T-helper 1 cell treated with Interleukin-12 subunit alpha and Interleukin-12 subunit beta and Interleukin-4 antibody, amounts not matched to agents 30 ng/mL and 1 ng/mL, for 36 hours (primary cell): ENCODE data around the gene ADAMTSL3. TPM values are rescaled to one million over a fixed set of nuclear protein-coding genes. Genes with fewer than 3 reads are reported as not detected.

Source experiments
- intact Hi-C: fragments of 100-400 bp; cut with micrococcal nuclease; formaldehyde crosslinking; loops from one replicate; pipeline ENCODE4 v1.15.1; 2024
- total RNA-seq: library from RNA; stranded (reverse); gene quantifications from 2 replicates; pipeline ENCODE4 v1.2.3, GENCODE V29; 2022

ADAMTSL3 gene
- total RNA-seq, 1 donor from 2014 or later = not detected

DNA sequence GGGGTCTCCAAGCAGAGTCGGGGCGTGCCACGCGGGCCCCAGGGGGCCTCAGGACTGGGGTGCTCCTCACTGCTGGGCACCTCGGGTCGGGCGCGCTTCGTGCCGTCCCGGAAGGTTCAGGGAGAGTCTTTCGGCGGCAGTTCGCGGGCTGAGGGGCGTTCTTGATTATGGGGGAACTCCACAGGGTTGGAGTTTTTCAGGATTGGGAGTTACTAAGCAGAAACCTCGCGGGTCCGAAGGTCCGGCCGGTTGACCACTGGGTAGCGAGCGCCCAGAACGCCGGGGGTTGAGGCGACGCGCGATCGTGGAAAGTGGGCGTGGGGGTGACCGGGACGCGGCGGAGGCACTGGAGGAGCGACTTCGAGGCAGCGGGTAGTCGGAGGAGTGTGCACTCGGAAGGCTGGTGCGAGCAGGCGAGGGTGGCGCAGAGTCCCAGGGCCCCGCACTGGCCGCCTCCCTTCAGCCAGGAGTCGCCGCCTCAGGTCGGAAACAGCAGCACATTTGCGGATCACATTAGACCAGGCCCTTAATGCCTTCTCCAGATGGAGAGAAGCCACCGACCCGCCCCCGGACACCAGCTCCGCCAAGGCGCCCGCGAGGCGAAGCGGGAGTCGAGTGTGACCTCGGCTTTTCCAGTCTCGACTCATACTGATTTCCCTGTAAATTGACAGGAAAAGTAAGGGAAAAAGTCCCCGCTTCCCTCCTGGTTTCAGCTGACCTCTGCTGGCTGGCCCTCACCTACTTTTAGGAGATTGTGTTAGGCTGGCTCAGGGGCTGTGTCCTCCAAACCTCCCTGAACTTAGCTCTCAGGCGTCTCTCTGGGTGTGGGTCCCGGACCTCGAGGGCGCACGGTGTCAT is 685 bp downstream of the ADAMTSL3 start:
- intact Hi-C loops = no loop called here

DNA sequence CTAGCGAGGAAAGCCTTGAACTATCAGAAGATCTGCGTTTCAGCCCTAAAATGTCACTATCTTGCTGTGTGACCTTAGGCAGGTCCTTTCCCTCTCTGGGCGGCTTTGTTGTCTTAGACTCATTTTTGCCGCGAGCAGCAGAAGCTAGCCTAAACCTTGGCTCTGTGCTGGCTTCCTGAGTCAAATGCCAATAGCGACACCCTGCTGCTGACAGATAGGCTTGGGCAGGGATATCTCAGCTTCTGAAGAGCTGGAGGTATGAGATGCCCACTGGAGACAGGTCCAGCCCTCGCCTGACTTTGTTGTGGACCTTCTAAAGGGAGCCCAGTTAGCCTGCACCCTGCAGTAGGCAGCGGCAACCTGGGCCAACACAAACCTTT is 1.3 kb downstream of the ADAMTSL3 start:
- intact Hi-C loops = no loop called here

GRCh38 chr15:83656192-83656591 is 2.3 kb downstream of the ADAMTSL3 start:
- intact Hi-C loops = no loop called here

GRCh38 chr15:83656943-83657528 is 3.1 kb downstream of the ADAMTSL3 start:
- intact Hi-C loops = no loop called here

DNA sequence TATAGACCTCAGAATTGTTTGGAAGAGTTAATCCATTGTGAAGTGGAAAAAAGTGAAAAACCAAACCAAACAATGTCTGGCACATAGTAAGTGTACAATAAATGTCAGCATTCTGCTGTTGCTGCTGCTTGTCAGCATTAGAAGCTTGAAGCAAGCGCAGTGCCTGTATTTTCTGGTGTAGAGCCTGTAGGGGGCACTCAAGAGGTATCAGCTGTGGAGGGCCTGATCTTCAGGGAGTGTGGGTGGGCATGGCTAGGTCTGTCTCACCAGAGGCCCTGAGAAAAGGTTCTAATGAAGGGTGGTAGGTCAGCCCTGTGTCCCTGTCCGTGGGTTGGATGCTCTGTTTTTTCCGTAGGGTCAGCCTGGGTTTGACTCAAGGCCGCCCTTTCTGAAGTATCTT is 3.6 kb downstream of the ADAMTSL3 start:
- intact Hi-C loops = no loop called here

DNA sequence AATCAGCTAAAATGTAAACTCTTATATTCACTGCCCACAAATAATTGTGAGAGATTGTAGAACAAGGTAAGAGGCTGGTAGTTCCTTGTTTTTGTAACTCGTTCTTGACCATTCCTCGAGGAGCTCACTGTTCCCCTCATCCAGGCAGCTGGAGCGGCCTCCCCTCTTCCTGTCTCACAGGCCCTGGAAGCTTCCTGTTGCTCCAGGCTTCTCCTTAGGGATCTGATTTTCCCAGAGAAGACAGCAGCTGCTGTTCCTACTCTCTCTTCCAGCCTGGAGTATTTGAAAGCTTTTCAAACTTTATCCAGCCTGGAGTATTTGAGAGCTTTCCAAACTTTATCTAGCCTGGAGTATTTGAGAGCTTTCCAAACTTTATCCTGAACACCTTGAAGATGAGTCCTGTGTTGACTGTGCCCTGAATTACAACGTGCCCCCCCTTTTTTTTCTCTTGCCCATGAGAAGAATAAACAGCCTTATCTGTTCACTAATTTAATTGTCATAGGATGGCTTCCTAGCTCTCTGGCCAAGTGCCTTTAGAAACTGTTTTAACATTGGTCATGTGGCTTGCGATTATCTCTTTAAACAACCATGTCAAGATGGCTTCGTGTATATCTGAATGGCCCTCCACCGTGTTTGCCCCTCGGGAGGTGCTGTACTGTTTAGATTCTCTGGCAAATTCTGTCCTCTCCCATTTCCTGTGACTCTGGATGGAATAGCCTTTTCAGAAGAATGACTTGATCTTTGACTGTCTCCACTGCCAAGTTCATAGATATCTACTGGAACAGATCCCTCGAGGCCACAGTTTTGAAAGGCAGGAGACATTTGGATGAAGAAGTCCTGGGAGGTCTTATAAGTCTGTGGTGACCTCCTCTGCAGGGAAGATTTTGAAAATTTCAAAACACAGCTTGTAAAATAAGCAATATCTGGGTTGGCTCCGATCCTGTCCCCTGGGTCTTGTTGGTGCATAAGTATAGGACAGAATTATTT is 4.8 kb downstream of the ADAMTSL3 start:
- intact Hi-C loops = no loop called here

DNA sequence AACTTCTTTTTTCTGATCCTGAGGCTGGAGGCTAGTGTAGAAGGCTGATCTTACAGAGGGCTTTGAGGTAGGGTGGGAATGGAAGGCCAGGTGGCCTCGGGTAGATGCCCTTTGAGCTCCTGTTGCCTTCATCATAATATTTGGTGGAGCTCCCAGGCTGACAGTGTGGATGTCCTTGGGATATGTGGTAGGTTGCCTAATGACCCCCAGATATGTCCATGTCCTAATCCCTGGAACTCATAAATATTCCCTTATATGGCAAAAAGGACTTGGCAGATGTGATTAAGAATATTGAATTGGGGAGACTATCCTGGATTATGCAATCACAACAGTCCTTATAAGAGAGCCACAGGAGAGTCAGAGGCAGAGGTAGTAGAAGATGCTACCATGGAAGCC is 5.5 kb downstream of the ADAMTSL3 start:
- intact Hi-C loops = no loop called here

- intact Hi-C loops = no loop called here
Measured at GRCh38 chr15:83665480-83665879, 11.6 kb downstream of the ADAMTSL3 start.

DNA sequence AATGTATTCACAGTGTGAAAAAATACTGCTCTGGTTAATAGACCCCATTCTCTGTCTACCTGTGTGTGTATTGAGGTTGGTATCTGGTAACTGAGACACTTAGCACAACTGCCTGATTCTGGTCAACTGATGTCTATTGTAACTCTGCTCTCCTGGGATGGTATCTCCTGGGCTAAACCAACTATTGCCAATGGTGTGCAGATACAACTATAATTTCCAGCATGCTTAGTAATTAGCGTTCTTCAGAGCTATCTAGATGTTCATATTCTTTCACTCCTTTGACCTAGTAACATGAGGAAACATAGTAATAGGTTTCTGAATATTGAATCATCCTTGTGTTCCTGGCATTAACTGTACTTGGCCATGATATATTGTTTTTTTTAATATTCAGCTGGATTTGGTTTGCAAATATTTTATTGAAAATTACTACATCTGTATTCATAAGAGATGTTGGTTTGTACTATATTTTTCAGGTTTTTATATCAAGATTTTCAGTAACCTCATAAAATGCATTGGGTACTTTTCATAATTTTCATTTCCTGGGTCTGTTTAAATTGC is 16.8 kb downstream of the ADAMTSL3 start:
- intact Hi-C loops = no loop called here

DNA sequence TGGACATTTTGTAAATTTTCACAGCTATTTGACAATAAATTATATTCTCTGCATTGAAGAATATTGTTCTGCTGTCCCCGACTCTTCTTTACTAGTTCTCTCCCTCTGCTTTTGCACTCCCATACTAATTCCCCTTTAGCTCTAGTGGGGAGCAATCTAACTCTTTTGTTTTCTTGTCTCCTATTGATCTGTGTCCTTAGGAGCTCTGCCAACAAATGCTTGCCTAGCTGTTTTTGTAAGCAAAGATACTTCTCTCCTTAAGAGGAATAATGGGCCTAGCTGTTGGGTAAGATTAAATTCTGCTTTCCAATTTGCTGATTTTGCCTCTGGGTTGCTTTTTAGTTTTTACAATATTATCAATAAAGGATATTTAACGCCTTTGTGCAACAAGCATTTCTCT is 17.7 kb downstream of the ADAMTSL3 start:
- intact Hi-C loops = no loop called here

DNA sequence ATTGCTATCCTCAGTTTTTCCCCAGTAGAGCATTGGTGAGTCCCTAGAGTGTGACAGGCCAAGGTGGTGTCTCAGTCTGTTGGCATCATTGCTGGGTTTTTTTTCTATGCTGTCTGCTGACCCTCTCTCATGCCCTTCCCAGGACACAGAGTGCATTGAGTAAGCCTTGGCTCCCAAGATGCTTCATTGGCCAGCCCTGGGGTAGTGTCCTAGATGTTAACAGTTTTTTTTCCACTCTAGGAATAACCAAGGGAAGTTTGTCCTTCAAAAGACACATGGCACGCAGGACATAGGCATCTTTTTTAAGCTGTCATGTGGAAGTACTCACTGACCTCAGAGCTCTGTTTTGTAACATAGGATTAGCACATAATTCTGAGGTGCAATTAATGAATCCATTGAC is 19.5 kb downstream of the ADAMTSL3 start:
- intact Hi-C loops = no loop called here

DNA sequence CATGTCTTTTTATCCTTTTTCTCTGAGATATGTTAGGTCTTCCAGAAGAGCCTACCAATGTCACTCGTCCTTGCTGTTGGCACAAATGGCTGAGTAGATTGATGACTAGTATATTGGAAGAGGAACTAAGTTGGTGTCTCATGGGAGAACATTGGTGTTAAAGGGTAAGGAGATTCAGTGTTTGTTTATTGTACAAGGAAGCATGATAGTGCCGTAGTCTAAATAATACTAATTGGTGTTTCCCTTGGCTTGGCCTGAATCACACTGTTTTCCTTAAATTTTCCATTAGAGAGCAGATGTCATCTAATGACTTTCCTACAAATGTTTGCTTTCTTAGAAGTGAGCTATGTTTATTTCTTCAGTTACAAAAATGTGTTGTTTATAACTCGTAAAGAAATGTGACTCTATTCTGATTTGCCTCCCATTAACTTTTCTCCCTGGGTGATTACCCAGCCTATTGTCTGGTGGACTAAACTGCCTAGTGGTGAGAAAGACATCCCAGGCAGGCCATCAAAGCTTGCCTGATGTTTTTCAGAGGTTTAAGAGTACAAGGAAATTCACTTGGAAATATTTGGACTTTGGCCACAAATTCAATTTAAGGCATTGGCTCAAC is 28.7 kb downstream of the ADAMTSL3 start:
- intact Hi-C loops = no loop called here

DNA sequence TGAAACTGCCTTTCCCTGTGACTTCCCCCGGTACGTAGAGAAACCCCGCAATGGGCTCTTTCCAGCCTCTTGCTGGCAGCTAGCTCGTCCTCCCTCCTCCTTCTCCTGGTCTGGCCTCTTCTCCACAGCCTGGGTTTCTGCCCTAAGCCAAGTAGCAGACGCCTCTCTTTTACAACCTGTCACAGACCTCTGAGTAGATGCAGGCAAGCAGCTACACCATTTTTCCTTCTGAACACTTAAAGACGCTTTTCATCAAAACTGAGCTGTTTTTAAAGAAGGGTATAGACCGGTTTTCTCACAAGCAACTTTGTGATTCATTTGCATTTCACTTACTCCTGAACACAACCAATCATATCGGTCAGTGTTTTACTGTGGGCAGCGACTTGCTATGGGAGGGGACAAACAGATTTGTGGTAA is 32.0 kb downstream of the ADAMTSL3 start:
- intact Hi-C loops = no loop called here

GRCh38 chr15:83688201-83688600 is 34.3 kb downstream of the ADAMTSL3 start:
- intact Hi-C loops = no loop called here

DNA sequence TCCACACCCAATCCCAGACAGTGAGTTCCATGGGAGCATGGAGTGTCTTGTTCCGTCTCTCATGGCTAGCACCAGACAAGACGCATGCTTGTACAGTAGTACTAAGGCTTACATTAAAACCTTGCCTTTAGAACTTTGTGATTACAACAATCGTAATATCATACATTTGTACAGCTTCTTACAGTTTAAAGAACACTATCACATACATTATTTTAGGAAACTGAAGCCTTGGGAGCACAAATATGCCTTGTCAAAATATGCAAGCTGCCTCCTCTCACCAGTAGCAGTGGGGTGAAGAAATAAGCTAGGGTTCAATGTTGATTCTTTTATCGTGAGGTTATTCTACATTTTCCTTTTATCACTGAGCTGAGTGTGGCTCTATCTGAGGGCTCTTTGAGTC is 36.8 kb downstream of the ADAMTSL3 start:
- intact Hi-C loops = no loop called here

DNA sequence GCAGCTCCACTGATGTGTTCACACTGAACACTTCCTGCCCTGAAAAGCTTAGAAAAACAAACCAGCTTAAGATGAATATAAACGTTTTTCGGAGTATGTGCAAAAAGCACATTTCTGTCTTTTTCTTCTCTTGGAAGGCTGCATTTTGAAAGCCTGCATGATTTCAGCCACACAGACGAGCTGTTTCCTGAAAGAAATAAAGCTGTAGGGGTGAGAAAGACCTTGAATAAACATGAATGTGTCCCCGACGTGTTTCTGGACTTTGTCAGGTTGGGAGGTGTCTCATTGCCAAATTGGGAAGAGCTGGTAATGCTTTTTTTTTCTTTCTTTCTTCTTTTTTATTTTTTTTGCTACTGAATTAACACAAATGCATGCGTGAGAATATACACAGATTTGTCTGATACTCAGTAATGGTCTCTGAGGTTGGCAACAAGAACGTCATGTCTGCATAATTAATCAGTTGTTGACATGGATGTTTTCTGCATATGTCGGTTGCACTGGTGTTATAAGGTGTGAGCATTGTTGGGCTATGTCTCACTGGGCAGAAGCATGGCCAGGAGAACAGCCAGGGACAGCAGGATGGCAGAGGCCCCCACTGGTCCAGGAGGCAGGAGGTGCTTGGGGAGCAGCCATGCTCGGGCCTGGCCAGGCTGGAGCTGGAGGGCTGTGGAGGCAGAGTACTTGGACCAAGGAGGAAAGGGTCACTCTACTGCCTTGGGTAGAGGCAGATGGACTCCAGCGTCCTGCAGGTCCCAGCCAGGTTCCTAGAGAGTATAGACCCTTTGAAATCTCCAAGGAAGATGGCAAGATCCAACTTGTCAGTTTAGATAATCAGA is 39.0 kb downstream of the ADAMTSL3 start:
- intact Hi-C loops = no loop called here

GRCh38 chr15:83694015-83694414 is 40.1 kb downstream of the ADAMTSL3 start:
- intact Hi-C loops = no loop called here

GRCh38 chr15:83694536-83694935 is 40.6 kb downstream of the ADAMTSL3 start:
- intact Hi-C loops = no loop called here

DNA sequence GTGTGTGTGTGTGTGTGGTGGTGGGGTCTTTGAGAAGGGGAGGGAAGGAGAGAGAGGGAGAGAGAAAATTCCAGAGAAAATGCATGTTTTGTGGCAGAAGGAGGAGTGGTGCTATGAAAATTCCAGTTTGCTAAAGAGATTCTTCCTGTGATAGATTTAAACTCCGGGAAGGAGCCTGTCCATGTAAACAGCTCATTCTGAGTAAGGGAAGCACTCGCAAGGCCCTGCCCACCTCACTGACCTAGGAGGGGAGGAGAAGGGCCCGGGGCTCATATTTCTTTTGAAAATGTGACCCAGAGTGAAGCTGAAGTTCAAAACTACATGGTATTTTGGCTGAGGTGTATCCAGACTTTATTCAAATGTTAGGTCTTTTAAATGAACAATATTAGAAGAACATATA is 41.3 kb downstream of the ADAMTSL3 start:
- intact Hi-C loops = no loop called here

DNA sequence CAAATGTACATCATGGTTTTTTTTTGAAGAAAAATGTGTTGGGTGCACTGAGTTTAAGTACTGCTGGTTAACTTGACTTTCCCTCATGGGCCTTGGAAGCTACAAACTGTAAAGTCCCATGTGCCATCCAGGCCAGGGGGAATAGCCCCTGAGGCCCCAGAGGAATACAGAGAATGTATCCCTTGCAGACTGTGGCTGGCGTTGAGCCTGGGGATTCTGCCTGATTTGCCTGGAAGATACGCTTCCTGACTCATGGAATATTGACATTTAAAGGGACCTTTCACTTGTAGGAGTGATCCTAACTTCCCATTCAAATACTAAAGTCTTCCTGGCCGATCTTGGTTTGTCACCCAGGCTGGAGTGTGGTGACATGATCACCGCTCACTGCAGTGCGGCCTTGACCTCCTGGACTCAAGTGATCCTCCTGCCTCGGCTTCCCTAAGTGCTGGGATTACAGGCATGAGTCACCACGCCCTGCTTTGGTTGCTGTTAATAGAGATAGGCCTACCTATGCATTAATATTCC is 42.0 kb downstream of the ADAMTSL3 start:
- intact Hi-C loops = no loop called here
